ENCODE data around the gene BBS5.
"Not testable (repeated sequence)": the region's sequence is repeated elsewhere in the genome, so short reads cannot be mapped to it uniquely, and the experiment has no call there.

BBS5 gene

GRCh38 chr2:169486487-169486886 lies 7.2 kb downstream of the BBS5 start:
- DNase-seq (ENCODE audit: low spot score), result no peak

- no peak for DNase-seq (ENCODE audit: low spot score)
These were observed 11.5 kb downstream of the BBS5 start for GRCh38 chr2:169490834-169491233.

- no peak for DNase-seq (ENCODE audit: low spot score)
These were observed 12.1 kb downstream of the BBS5 start for GRCh38 chr2:169491378-169491777.

- DNase-seq (ENCODE audit: low spot score), result no peak
These were observed 14.1 kb downstream of the BBS5 start for GRCh38 chr2:169493360-169493759.

GRCh38 chr2:169495310-169495928 lies 16.1 kb downstream of the BBS5 start:
- DNase-seq (ENCODE audit: low spot score), result no peak

GRCh38 chr2:169504651-169505050 lies 25.4 kb downstream of the BBS5 start:
- no peak for DNase-seq (ENCODE audit: low spot score)

- DNase-seq (ENCODE audit: low spot score), result peak; percentile 67
These were observed 28.4 kb downstream of the BBS5 start for GRCh38 chr2:169507698-169508097.

- no peak for DNase-seq (ENCODE audit: low spot score)
These were observed 30.1 kb downstream of the BBS5 start, which contains the start of gene KLHL41 for GRCh38 chr2:169509298-169509885. Gene KLHL41 (plus strand): TSS chr2:169509702. CDS start chr2:169509779, 77 bp downstream.

- DNase-seq (ENCODE audit: low spot score), result no peak
These were observed 30.7 kb downstream of the BBS5 start for GRCh38 chr2:169509955-169510354.

- no peak for DNase-seq (ENCODE audit: low spot score)
These were observed 31.2 kb downstream of the BBS5 start for GRCh38 chr2:169510496-169510895.

- DNase-seq (ENCODE audit: low spot score), result no peak
These were observed 32.5 kb downstream of the BBS5 start for GRCh38 chr2:169511818-169512217.

- no peak for DNase-seq (ENCODE audit: low spot score)
These were observed 33.2 kb downstream of the BBS5 start for GRCh38 chr2:169512525-169512924.

GRCh38 chr2:169513094-169513493 lies 33.8 kb downstream of the BBS5 start:
- no peak for DNase-seq (ENCODE audit: low spot score)

GRCh38 chr2:169513926-169514325 lies 34.6 kb downstream of the BBS5 start:
- DNase-seq (ENCODE audit: low spot score), result no peak

GRCh38 chr2:169514758-169515157 lies 35.5 kb downstream of the BBS5 start:
- DNase-seq (ENCODE audit: low spot score), result not testable (repeated sequence)

GRCh38 chr2:169516488-169516995 lies 37.2 kb downstream of the BBS5 start:
- DNase-seq (ENCODE audit: low spot score), result not testable (repeated sequence)

GRCh38 chr2:169520896-169521295 lies 41.6 kb downstream of the BBS5 start:
- DNase-seq (ENCODE audit: low spot score), result no peak

GRCh38 chr2:169523681-169524080 lies 44.4 kb downstream of the BBS5 start:
- no peak for DNase-seq (ENCODE audit: low spot score)

- DNase-seq (ENCODE audit: low spot score), result no peak
These were observed 46.1 kb downstream of the BBS5 start for GRCh38 chr2:169525434-169525833.

- DNase-seq (ENCODE audit: low spot score), result no peak
These were observed 47.2 kb downstream of the BBS5 start for GRCh38 chr2:169526451-169526850.

GRCh38 chr2:169528271-169528701 lies 49.0 kb downstream of the BBS5 start:
- DNase-seq (ENCODE audit: low spot score), result peak; percentile 36

GRCh38 chr2:169539460-169539859 lies 60.2 kb downstream of the BBS5 start:
- DNase-seq (ENCODE audit: low spot score), result not testable (repeated sequence)

- DNase-seq (ENCODE audit: low spot score), result no peak
These were observed 60.9 kb downstream of the BBS5 start for GRCh38 chr2:169540146-169540545.

- no peak for DNase-seq (ENCODE audit: low spot score)
These were observed 63.1 kb downstream of the BBS5 start for GRCh38 chr2:169542433-169542832.

Data from SW480 (cell line).